Measurements from ENCODE around the gene TTC4. TPM values are rescaled to one million over a fixed set of nuclear protein-coding genes. Genes with fewer than 3 reads are reported as not detected.

Gene TTC4
- total and polyA plus RNA-seq, 11 donors: 9.5 to 24.1 (median 15.2) TPM

DNA sequence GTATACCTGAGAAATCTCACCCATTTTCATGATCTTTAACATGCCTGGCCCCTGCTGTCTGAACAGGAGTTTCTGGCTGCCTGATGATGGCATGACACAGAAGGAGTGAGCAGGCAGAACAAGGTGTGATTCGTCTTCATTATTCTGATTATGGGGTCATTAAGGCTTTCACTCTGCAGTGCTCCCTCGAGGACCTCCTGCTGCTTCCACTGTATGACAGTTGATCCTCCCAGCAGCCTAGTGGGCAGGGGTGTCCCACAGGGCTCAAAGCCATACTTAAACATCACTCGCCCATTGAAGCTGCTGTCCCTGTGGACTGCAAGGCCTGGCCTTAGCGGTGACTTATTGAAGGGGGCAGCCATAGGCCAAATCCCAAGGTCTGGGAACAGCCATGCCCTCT, 61.4 kb downstream of the TTC4 start:
- WGBS, 4 donors: 71 to 78% (median 76%) methylated on average over 3 to 4 of the region's 4 CpGs
- intact Hi-C loops (cut with DNase I): no loop called here
- Histone ChIP-seq H3K27ac (peak overlapping the region in 3 of 12 donors; percentile 13 to 70 (median 66)), H3K4me1 (peaks cover 0 to 20% (median 0%) of the 10 kb centered on the region in 12 donors), H3K4me3 (no peak overlapping the region), H3K36me3 (no peaks in the 10 kb centered on the region), H3K27me3 (peaks cover 0 to 33% (median 7%) of the 10 kb centered on the region in 9 donors), H3K9me3 (no peaks in the 10 kb centered on the region)
- ATAC-seq (no peak), DNase-seq (no peak)
- TF ChIP-seq, protein P1, sequence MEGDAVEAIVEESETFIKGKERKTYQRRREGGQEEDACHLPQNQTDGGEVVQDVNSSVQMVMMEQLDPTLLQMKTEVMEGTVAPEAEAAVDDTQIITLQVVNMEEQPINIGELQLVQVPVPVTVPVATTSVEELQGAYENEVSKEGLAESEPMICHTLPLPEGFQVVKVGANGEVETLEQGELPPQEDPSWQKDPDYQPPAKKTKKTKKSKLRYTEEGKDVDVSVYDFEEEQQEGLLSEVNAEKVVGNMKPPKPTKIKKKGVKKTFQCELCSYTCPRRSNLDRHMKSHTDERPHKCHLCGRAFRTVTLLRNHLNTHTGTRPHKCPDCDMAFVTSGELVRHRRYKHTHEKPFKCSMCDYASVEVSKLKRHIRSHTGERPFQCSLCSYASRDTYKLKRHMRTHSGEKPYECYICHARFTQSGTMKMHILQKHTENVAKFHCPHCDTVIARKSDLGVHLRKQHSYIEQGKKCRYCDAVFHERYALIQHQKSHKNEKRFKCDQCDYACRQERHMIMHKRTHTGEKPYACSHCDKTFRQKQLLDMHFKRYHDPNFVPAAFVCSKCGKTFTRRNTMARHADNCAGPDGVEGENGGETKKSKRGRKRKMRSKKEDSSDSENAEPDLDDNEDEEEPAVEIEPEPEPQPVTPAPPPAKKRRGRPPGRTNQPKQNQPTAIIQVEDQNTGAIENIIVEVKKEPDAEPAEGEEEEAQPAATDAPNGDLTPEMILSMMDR (IDR thresholded peaks at IDR 0.05): no peak
- TF ChIP-seq POLR2A (IDR thresholded peaks at IDR 0.05): no peak

DNA sequence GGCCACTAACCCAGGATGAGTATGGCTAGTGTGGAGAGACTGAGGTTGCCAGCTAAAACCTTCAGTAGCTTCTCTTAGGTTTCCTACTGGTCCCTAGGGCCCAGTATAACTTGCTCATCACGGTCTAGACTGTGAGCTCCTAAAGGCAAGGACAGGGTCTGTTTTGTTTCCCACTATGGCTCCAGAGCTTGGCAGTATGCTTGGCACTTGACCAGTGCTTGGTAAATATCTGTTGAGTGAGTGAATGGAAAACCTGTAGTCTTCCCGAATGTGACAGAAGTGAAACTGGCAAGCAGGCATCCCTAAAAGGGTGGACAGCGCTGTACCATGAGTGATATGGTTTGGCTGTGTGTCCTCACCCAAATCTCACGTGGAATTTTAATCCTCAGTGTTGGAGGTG, 61.8 kb downstream of the TTC4 start:
- H3K27ac ChIP-seq: peak overlapping the region in 3 of 12 donors; percentile 13 to 70 (median 66)
- DNase-seq (peak in 1 of 5 donors; percentile 41), ATAC-seq (peak; percentile 57 to 87 (median 65))
- peaks cover 0 to 20% (median 0%) of the 10 kb centered on the region in 12 donors for H3K4me1 ChIP-seq
- H3K36me3 ChIP-seq: no peaks in the 10 kb centered on the region
- intact Hi-C loops (cut with DNase I): no loop called here
- TF ChIP-seq, protein P1 (IDR thresholded peaks at IDR 0.05): no peak
- TF ChIP-seq POLR2A (IDR thresholded peaks at IDR 0.05): no peak
- WGBS, 4 donors: 31 to 55% (median 48%) methylated on average over 4 of the region's 4 CpGs
- no peaks in the 10 kb centered on the region for H3K9me3 ChIP-seq
- H3K27me3 ChIP-seq: peaks cover 0 to 37% (median 7%) of the 10 kb centered on the region in 9 donors
- H3K4me3 ChIP-seq: no peak overlapping the region

DNA sequence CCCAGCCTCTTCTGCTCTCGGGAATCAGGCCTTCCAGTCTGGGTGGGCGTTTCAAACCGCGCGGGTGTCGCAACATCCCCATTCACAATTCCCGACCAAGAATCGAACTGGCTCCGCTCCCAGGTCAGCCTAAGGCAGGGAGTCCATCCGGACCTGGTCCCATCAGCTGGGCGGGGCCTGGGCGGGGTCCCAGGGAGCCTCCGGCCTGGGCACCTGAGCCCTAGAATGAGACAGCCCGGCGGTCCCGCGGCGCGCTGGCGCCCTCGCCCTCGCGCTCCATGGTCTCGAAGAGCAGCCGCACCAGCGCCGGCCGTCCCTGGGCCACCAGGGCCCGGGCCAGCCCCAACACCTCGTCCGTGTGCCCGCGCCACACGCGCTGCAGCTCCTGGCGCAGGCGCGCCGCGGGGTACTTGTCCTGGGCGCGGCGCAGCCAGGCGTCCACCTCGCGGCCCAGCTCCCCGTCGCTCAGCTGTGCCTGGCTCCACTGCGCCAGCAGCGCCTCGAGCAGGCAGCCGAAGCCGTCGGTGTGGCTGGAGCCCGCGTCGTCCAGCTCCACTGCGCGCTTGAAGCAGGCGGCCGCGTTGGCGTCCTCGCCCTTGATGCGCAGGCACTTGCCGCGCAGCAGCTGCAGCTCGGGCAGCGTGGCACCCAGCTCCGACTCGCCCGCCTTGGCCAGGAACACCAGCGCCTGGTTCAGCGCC, 65.5 kb downstream of the TTC4 start:
- Histone ChIP-seq H3K27ac (no peak overlapping the region), H3K4me1 (peaks cover 0 to 18% (median 0%) of the 10 kb centered on the region in 12 donors), H3K9me3 (no peaks in the 10 kb centered on the region), H3K36me3 (no peaks in the 10 kb centered on the region), H3K4me3 (no peak overlapping the region), H3K27me3 (peaks cover 0 to 41% (median 7%) of the 10 kb centered on the region in 9 donors)
- ATAC-seq (peak in 2 of 4 donors; percentile 33 to 35), DNase-seq (no peak)
- intact Hi-C loops (cut with DNase I): loop anchor here in 1 of 10 donors (10.0 kb wide), 1 partner anchor 266 kb away; no protein-coding TSS in a partner anchor
- TF ChIP-seq, protein P1 (IDR thresholded peaks at IDR 0.05): no peak
- no peak for TF ChIP-seq POLR2A (IDR thresholded peaks at IDR 0.05)
- 12 to 31% (median 22%) methylated on average over 16 to 74 of the region's 74 CpGs for WGBS, 4 donors

DNA sequence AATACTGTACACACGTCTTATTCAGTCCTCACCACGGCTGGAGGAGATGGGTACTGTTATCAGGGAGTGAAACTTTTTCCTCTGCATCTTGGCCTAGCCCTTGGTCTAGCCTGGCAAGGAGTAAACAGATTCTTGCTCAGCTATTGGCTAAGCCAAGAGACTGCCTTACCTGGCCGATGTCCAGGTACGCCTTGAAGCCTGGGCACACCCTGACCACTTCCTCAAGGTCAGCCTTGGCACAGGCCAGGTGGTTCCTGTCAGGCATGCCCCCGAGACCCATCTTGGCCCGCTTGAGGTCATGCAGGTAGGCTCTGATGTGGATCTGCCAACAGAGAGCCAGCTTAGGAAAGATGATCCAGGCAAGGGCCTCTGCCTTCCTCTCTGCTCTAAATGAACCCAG, 66.5 kb downstream of the TTC4 start:
- Histone ChIP-seq H3K27me3 (peaks cover 0 to 46% (median 7%) of the 10 kb centered on the region in 9 donors), H3K9me3 (no peaks in the 10 kb centered on the region), H3K4me3 (no peak overlapping the region), H3K4me1 (peaks cover 0 to 8% (median 0%) of the 10 kb centered on the region in 12 donors), H3K36me3 (no peaks in the 10 kb centered on the region), H3K27ac (no peak overlapping the region)
- TF ChIP-seq, protein P1 (IDR thresholded peaks at IDR 0.05): no peak
- no peak for TF ChIP-seq POLR2A (IDR thresholded peaks at IDR 0.05)
- 72 to 83% (median 79%) methylated on average over 3 to 6 of the region's 6 CpGs for WGBS, 4 donors
- intact Hi-C loops (cut with DNase I): loop anchor here in 1 of 10 donors (10.0 kb wide), 1 partner anchor 267 kb away; no protein-coding TSS in a partner anchor
- ATAC-seq: no peak
- no peak for DNase-seq

All from heart left ventricle (tissue), 16 donors.